ENCODE measurements around the gene AGMO. TPM values are rescaled to one million over a fixed set of nuclear protein-coding genes. Genes with fewer than 3 reads are reported as not detected.

AGMO gene
- total RNA-seq, 3 donors from 2014 or later (not counting 1 experiment from before 2014, with no cell fraction given), result not detected

GRCh38 chr7:15504351-15504750, 57.5 kb downstream of the AGMO start:
- H3K36me3 ChIP-seq (ENCODE audit: control insufficient read depth, insufficient read depth, low read length), result no peaks in the 10 kb centered on the region
- H3K9me3 Mint-ChIP-seq, result peaks cover 10 to 12% of the 10 kb centered on the region in 2 donors

GRCh38 chr7:15503603-15504290, 58.1 kb downstream of the AGMO start:
- Histone ChIP-seq H3K36me3 (ENCODE audit: control insufficient read depth, insufficient read depth, low read length) (no peaks in the 10 kb centered on the region), H3K27ac (ENCODE audit: low read length) (no peak overlapping the region), H3K27me3 (ENCODE audit: control insufficient read depth, insufficient read depth, low read length) (no peaks in the 10 kb centered on the region), H3K9me3 (ENCODE audit: control insufficient read depth, insufficient read depth, low read length) (no peaks in the 10 kb centered on the region), H3K4me1 (ENCODE audit: control insufficient read depth, insufficient read depth, low read length) (no peaks in the 10 kb centered on the region), H3K4me3 (ENCODE audit: low read length) (no peak overlapping the region)
- Mint-ChIP-seq H3K36me3 (no peaks in the 10 kb centered on the region), H3K4me1 (no peaks in the 10 kb centered on the region), H3K27ac (no peak overlapping the region), H3K27me3 (ENCODE audit: low read depth in 2 of 2) (no peaks in the 10 kb centered on the region), H3K4me3 (no peak overlapping the region), H3K9me3 (peaks cover 10 to 12% of the 10 kb centered on the region in 2 donors)
- DNase-seq (no peak), ATAC-seq (no peak)
- WGBS (ENCODE audit: insufficient coverage), result 88% methylated on average over 1 of the region's 3 CpGs
- intact Hi-C loops (cut with micrococcal nuclease), result no loop called here
- TF ChIP-seq CTCF (IDR thresholded peaks at IDR 0.05), result no peak

More at GRCh38 chr7:15504351-15504750, 57.5 kb downstream of the AGMO start:
- TF ChIP-seq CTCF (IDR thresholded peaks at IDR 0.05), result no peak
- H3K27me3 Mint-ChIP-seq (ENCODE audit: low read depth in 2 of 2), result no peaks in the 10 kb centered on the region
- Histone ChIP-seq H3K9me3 (ENCODE audit: control insufficient read depth, insufficient read depth, low read length) (no peaks in the 10 kb centered on the region), H3K4me1 (ENCODE audit: control insufficient read depth, insufficient read depth, low read length) (no peaks in the 10 kb centered on the region), H3K4me3 (ENCODE audit: low read length) (no peak overlapping the region), H3K27me3 (ENCODE audit: control insufficient read depth, insufficient read depth, low read length) (no peaks in the 10 kb centered on the region), H3K27ac (ENCODE audit: low read length) (no peak overlapping the region)
- H3K4me3 Mint-ChIP-seq, result no peak overlapping the region
- WGBS (ENCODE audit: insufficient coverage), result 85% methylated on average over 3 of the region's 4 CpGs
- H3K4me1 Mint-ChIP-seq, result no peaks in the 10 kb centered on the region
- H3K27ac Mint-ChIP-seq, result no peak overlapping the region
- no peak for DNase-seq
- intact Hi-C loops (cut with micrococcal nuclease), result no loop called here
- no peaks in the 10 kb centered on the region for H3K36me3 Mint-ChIP-seq
- ATAC-seq, result no peak

GRCh38 chr7:15498465-15498864, 63.4 kb downstream of the AGMO start:
- H3K4me3 ChIP-seq (ENCODE audit: low read length), result no peak overlapping the region
- DNase-seq, result no peak
- Mint-ChIP-seq H3K27me3 (ENCODE audit: low read depth in 2 of 2) (no peaks in the 10 kb centered on the region), H3K4me3 (no peak overlapping the region), H3K9me3 (peaks cover 14 to 17% of the 10 kb centered on the region in 2 donors), H3K4me1 (no peaks in the 10 kb centered on the region), H3K27ac (no peak overlapping the region), H3K36me3 (no peaks in the 10 kb centered on the region)
- WGBS (ENCODE audit: insufficient coverage), result 52% methylated on average over 3 of the region's 4 CpGs
- ATAC-seq, result no peak
- no peaks in the 10 kb centered on the region for H3K9me3 ChIP-seq (ENCODE audit: control insufficient read depth, insufficient read depth, low read length)
- no peaks in the 10 kb centered on the region for H3K4me1 ChIP-seq (ENCODE audit: control insufficient read depth, insufficient read depth, low read length)
- H3K36me3 ChIP-seq (ENCODE audit: control insufficient read depth, insufficient read depth, low read length), result no peaks in the 10 kb centered on the region
- H3K27me3 ChIP-seq (ENCODE audit: control insufficient read depth, insufficient read depth, low read length), result no peaks in the 10 kb centered on the region
- intact Hi-C loops (cut with micrococcal nuclease), result no loop called here
- H3K27ac ChIP-seq (ENCODE audit: low read length), result no peak overlapping the region
- TF ChIP-seq CTCF (IDR thresholded peaks at IDR 0.05), result no peak

- Mint-ChIP-seq H3K4me1 (no peaks in the 10 kb centered on the region), H3K36me3 (no peaks in the 10 kb centered on the region), H3K27ac (no peak overlapping the region), H3K27me3 (ENCODE audit: low read depth in 2 of 2) (no peaks in the 10 kb centered on the region), H3K9me3 (peaks cover 7 to 19% of the 10 kb centered on the region in 2 donors), H3K4me3 (no peak overlapping the region)
- Histone ChIP-seq H3K4me1 (ENCODE audit: control insufficient read depth, insufficient read depth, low read length) (no peaks in the 10 kb centered on the region), H3K9me3 (ENCODE audit: control insufficient read depth, insufficient read depth, low read length) (no peaks in the 10 kb centered on the region), H3K4me3 (ENCODE audit: low read length) (no peak overlapping the region), H3K36me3 (ENCODE audit: control insufficient read depth, insufficient read depth, low read length) (no peaks in the 10 kb centered on the region), H3K27ac (ENCODE audit: low read length) (no peak overlapping the region), H3K27me3 (ENCODE audit: control insufficient read depth, insufficient read depth, low read length) (no peaks in the 10 kb centered on the region)
- 72% methylated on average over 2 of the region's 2 CpGs for WGBS (ENCODE audit: insufficient coverage)
- intact Hi-C loops (cut with micrococcal nuclease), result no loop called here
- no peak for ATAC-seq
- no peak for TF ChIP-seq CTCF (IDR thresholded peaks at IDR 0.05)
- no peak for DNase-seq
Observed at GRCh38 chr7:15495170-15495569, 66.6 kb downstream of the AGMO start.

All from natural killer cell (primary cell).